NCI-H1417 (cell line): ENCODE results near the gene DAZ1.
"Not testable (repeated sequence)": the region's sequence is repeated elsewhere in the genome, so short reads cannot be mapped to it uniquely, and the experiment has no call there.

Experiments
- DNase-seq, 3 experiments: peaks; one replicate each; lab custom pipeline; 2025; lab: John Stamatoyannopoulos, UW

DAZ1 gene

GRCh38 chrY:23198908-23199307 is at the start of gene DAZ1:
DAZ1 (minus strand) TSS chrY:23199008; CDS start chrY:23198800, 208 bp downstream.
- not testable (repeated sequence) for DNase-seq

GRCh38 chrY:23219233-23219632 is 20.4 kb upstream of the DAZ1 start, which contains the start of gene DAZ2:
DAZ2 (plus strand) TSS chrY:23219533; CDS start chrY:23219741, 208 bp downstream.
- DNase-seq: not testable (repeated sequence)

GRCh38 chrY:23210681-23211080 is 11.9 kb upstream of the DAZ1 start:
- DNase-seq: not testable (repeated sequence)

GRCh38 chrY:23209802-23210495 is 11.1 kb upstream of the DAZ1 start:
- not testable (repeated sequence) for DNase-seq

- DNase-seq: not testable (repeated sequence)
Observed at GRCh38 chrY:23207455-23207854, 8.6 kb upstream of the DAZ1 start.
